ENCODE data around the gene CCDC180.
"Not testable (repeated sequence)": the region's sequence is repeated elsewhere in the genome, so short reads cannot be mapped to it uniquely, and the experiment has no call there.

The CCDC180 gene

GRCh38 chr9:97318433-97318832 lies 11.0 kb downstream of the CCDC180 start:
- Histone ChIP-seq H3K27ac (ENCODE audit: low read depth, low read length) (no peak overlapping the region), H3K36me3 (ENCODE audit: control insufficient read depth in 5 of 5, insufficient read depth in 5 of 5, low read length in 5 of 5) (peaks cover 0 to 93% (median 74%) of the 10 kb centered on the region in 5 donors), H3K27me3 (ENCODE audit: control insufficient read depth in 5 of 5, insufficient read depth in 4 of 5, low read length in 5 of 5) (no peaks in the 10 kb centered on the region), H3K4me3 (ENCODE audit: low read depth in 1 of 5, low read length in 5 of 5) (no peak overlapping the region), H3K9ac (ENCODE audit: low read length in 5 of 5) (no peak overlapping the region), H3K9me3 (ENCODE audit: control insufficient read depth in 5 of 5, low read length in 5 of 5) (no peaks in the 10 kb centered on the region), H3K4me1 (ENCODE audit: control insufficient read depth in 5 of 5, insufficient read depth in 5 of 5, low read length in 5 of 5) (no peaks in the 10 kb centered on the region)

GRCh38 chr9:97319395-97319794 lies 11.9 kb downstream of the CCDC180 start:
- Histone ChIP-seq H3K9ac (ENCODE audit: low read length in 5 of 5) (no peak overlapping the region), H3K27ac (ENCODE audit: low read depth, low read length) (no peak overlapping the region), H3K36me3 (ENCODE audit: control insufficient read depth in 5 of 5, insufficient read depth in 5 of 5, low read length in 5 of 5) (peaks cover 0 to 92% (median 72%) of the 10 kb centered on the region in 5 donors), H3K4me3 (ENCODE audit: low read depth in 1 of 5, low read length in 5 of 5) (no peak overlapping the region), H3K9me3 (ENCODE audit: control insufficient read depth in 5 of 5, low read length in 5 of 5) (no peaks in the 10 kb centered on the region), H3K4me1 (ENCODE audit: control insufficient read depth in 5 of 5, insufficient read depth in 5 of 5, low read length in 5 of 5) (no peaks in the 10 kb centered on the region), H3K27me3 (ENCODE audit: control insufficient read depth in 5 of 5, insufficient read depth in 4 of 5, low read length in 5 of 5) (no peaks in the 10 kb centered on the region)

GRCh38 chr9:97320080-97320642 lies 12.7 kb downstream of the CCDC180 start:
- Histone ChIP-seq H3K9ac (ENCODE audit: low read length in 5 of 5) (no peak overlapping the region), H3K27ac (ENCODE audit: low read depth, low read length) (no peak overlapping the region), H3K27me3 (ENCODE audit: control insufficient read depth in 5 of 5, insufficient read depth in 4 of 5, low read length in 5 of 5) (no peaks in the 10 kb centered on the region), H3K4me3 (ENCODE audit: low read depth in 1 of 5, low read length in 5 of 5) (no peak overlapping the region), H3K9me3 (ENCODE audit: control insufficient read depth in 5 of 5, low read length in 5 of 5) (no peaks in the 10 kb centered on the region), H3K36me3 (ENCODE audit: control insufficient read depth in 5 of 5, insufficient read depth in 5 of 5, low read length in 5 of 5) (peaks cover 0 to 92% (median 73%) of the 10 kb centered on the region in 5 donors), H3K4me1 (ENCODE audit: control insufficient read depth in 5 of 5, insufficient read depth in 5 of 5, low read length in 5 of 5) (no peaks in the 10 kb centered on the region)

- Histone ChIP-seq H3K27me3 (ENCODE audit: control insufficient read depth in 5 of 5, insufficient read depth in 4 of 5, low read length in 5 of 5) (no peaks in the 10 kb centered on the region), H3K4me3 (ENCODE audit: low read depth in 1 of 5, low read length in 5 of 5) (no peak overlapping the region), H3K4me1 (ENCODE audit: control insufficient read depth in 5 of 5, insufficient read depth in 5 of 5, low read length in 5 of 5) (no peaks in the 10 kb centered on the region), H3K27ac (ENCODE audit: low read depth, low read length) (no peak overlapping the region), H3K9ac (ENCODE audit: low read length in 5 of 5) (no peak overlapping the region), H3K9me3 (ENCODE audit: control insufficient read depth in 5 of 5, low read length in 5 of 5) (no peaks in the 10 kb centered on the region), H3K36me3 (ENCODE audit: control insufficient read depth in 5 of 5, insufficient read depth in 5 of 5, low read length in 5 of 5) (peaks cover 0 to 91% (median 73%) of the 10 kb centered on the region in 5 donors)
Measured at GRCh38 chr9:97321251-97321650, 13.8 kb downstream of the CCDC180 start.

- Histone ChIP-seq H3K36me3 (ENCODE audit: control insufficient read depth in 5 of 5, insufficient read depth in 5 of 5, low read length in 5 of 5) (peaks cover 0 to 90% (median 73%) of the 10 kb centered on the region in 5 donors), H3K4me3 (ENCODE audit: low read depth in 1 of 5, low read length in 5 of 5) (no peak overlapping the region), H3K27ac (ENCODE audit: low read depth, low read length) (no peak overlapping the region), H3K27me3 (ENCODE audit: control insufficient read depth in 5 of 5, insufficient read depth in 4 of 5, low read length in 5 of 5) (no peaks in the 10 kb centered on the region), H3K9ac (ENCODE audit: low read length in 5 of 5) (no peak overlapping the region), H3K4me1 (ENCODE audit: control insufficient read depth in 5 of 5, insufficient read depth in 5 of 5, low read length in 5 of 5) (no peaks in the 10 kb centered on the region), H3K9me3 (ENCODE audit: control insufficient read depth in 5 of 5, low read length in 5 of 5) (no peaks in the 10 kb centered on the region)
Measured at GRCh38 chr9:97321691-97322090, 14.2 kb downstream of the CCDC180 start.

GRCh38 chr9:97322105-97322504 lies 14.6 kb downstream of the CCDC180 start:
- no peak overlapping the region for H3K9ac ChIP-seq (ENCODE audit: low read length in 5 of 5)
- H3K9me3 ChIP-seq (ENCODE audit: control insufficient read depth in 5 of 5, low read length in 5 of 5) = no peaks in the 10 kb centered on the region
- H3K27me3 ChIP-seq (ENCODE audit: control insufficient read depth in 5 of 5, insufficient read depth in 4 of 5, low read length in 5 of 5) = no peaks in the 10 kb centered on the region
- H3K27ac ChIP-seq (ENCODE audit: low read depth, low read length) = no peak overlapping the region
- H3K4me3 ChIP-seq (ENCODE audit: low read depth in 1 of 5, low read length in 5 of 5) = no peak overlapping the region
- peaks cover 0 to 86% (median 69%) of the 10 kb centered on the region in 5 donors for H3K36me3 ChIP-seq (ENCODE audit: control insufficient read depth in 5 of 5, insufficient read depth in 5 of 5, low read length in 5 of 5)
- H3K4me1 ChIP-seq (ENCODE audit: control insufficient read depth in 5 of 5, insufficient read depth in 5 of 5, low read length in 5 of 5) = no peaks in the 10 kb centered on the region

GRCh38 chr9:97324954-97325353 lies 17.5 kb downstream of the CCDC180 start:
- H3K4me3 ChIP-seq (ENCODE audit: low read depth in 1 of 5, low read length in 5 of 5) = no peak overlapping the region
- H3K4me1 ChIP-seq (ENCODE audit: control insufficient read depth in 5 of 5, insufficient read depth in 5 of 5, low read length in 5 of 5) = no peaks in the 10 kb centered on the region
- no peaks in the 10 kb centered on the region for H3K27me3 ChIP-seq (ENCODE audit: control insufficient read depth in 5 of 5, insufficient read depth in 4 of 5, low read length in 5 of 5)
- H3K9ac ChIP-seq (ENCODE audit: low read length in 5 of 5) = no peak overlapping the region
- H3K9me3 ChIP-seq (ENCODE audit: control insufficient read depth in 5 of 5, low read length in 5 of 5) = no peaks in the 10 kb centered on the region
- peaks cover 9 to 87% (median 73%) of the 10 kb centered on the region in 5 donors for H3K36me3 ChIP-seq (ENCODE audit: control insufficient read depth in 5 of 5, insufficient read depth in 5 of 5, low read length in 5 of 5)
- no peak overlapping the region for H3K27ac ChIP-seq (ENCODE audit: low read depth, low read length)

- Histone ChIP-seq H3K9me3 (ENCODE audit: control insufficient read depth in 5 of 5, low read length in 5 of 5) (peaks cover 0 to 7% (median 0%) of the 10 kb centered on the region in 5 donors), H3K4me1 (ENCODE audit: control insufficient read depth in 5 of 5, insufficient read depth in 5 of 5, low read length in 5 of 5) (no peaks in the 10 kb centered on the region), H3K27me3 (ENCODE audit: control insufficient read depth in 5 of 5, insufficient read depth in 4 of 5, low read length in 5 of 5) (no peaks in the 10 kb centered on the region), H3K9ac (ENCODE audit: low read length in 5 of 5) (no peak overlapping the region), H3K27ac (ENCODE audit: low read depth, low read length) (no peak overlapping the region), H3K36me3 (ENCODE audit: control insufficient read depth in 5 of 5, insufficient read depth in 5 of 5, low read length in 5 of 5) (peaks cover 18 to 67% (median 57%) of the 10 kb centered on the region in 5 donors), H3K4me3 (ENCODE audit: low read depth in 1 of 5, low read length in 5 of 5) (no peak overlapping the region)
Measured at GRCh38 chr9:97327562-97327961, 20.1 kb downstream of the CCDC180 start.

- H3K4me3 ChIP-seq (ENCODE audit: low read depth in 1 of 5, low read length in 5 of 5) = no peak overlapping the region
- H3K27ac ChIP-seq (ENCODE audit: low read depth, low read length) = no peak overlapping the region
- H3K27me3 ChIP-seq (ENCODE audit: control insufficient read depth in 5 of 5, insufficient read depth in 4 of 5, low read length in 5 of 5) = no peaks in the 10 kb centered on the region
- peaks cover 0 to 10% (median 0%) of the 10 kb centered on the region in 5 donors for H3K9me3 ChIP-seq (ENCODE audit: control insufficient read depth in 5 of 5, low read length in 5 of 5)
- peaks cover 11 to 24% (median 15%) of the 10 kb centered on the region in 5 donors for H3K36me3 ChIP-seq (ENCODE audit: control insufficient read depth in 5 of 5, insufficient read depth in 5 of 5, low read length in 5 of 5)
- no peaks in the 10 kb centered on the region for H3K4me1 ChIP-seq (ENCODE audit: control insufficient read depth in 5 of 5, insufficient read depth in 5 of 5, low read length in 5 of 5)
- no peak overlapping the region for H3K9ac ChIP-seq (ENCODE audit: low read length in 5 of 5)
Measured at GRCh38 chr9:97332993-97333392, 25.5 kb downstream of the CCDC180 start.

GRCh38 chr9:97335622-97336021 lies 28.2 kb downstream of the CCDC180 start:
- H3K36me3 ChIP-seq (ENCODE audit: control insufficient read depth in 5 of 5, insufficient read depth in 5 of 5, low read length in 5 of 5) = peaks cover 0 to 16% (median 2%) of the 10 kb centered on the region in 5 donors
- not testable (repeated sequence) for H3K27me3 ChIP-seq (ENCODE audit: control insufficient read depth in 5 of 5, insufficient read depth in 4 of 5, low read length in 5 of 5); H3K9me3 ChIP-seq (ENCODE audit: control insufficient read depth in 5 of 5, low read length in 5 of 5); H3K9ac ChIP-seq (ENCODE audit: low read length in 5 of 5); H3K4me1 ChIP-seq (ENCODE audit: control insufficient read depth in 5 of 5, insufficient read depth in 5 of 5, low read length in 5 of 5); H3K27ac ChIP-seq (ENCODE audit: low read depth, low read length); H3K4me3 ChIP-seq (ENCODE audit: low read depth in 1 of 5, low read length in 5 of 5)

Data from subcutaneous abdominal adipose tissue (tissue), 5 donors.